Right kidney (tissue), 1 donor: ENCODE results near the gene LTBR.

ENCODE experiments used
- DNase-seq: peaks from one replicate; pipeline ENCODE4 v3.0.0-alpha.2; 2016

Gene LTBR

GRCh38 chr12:6345319-6346091 is 38.5 kb upstream of the LTBR start:
- DNase-seq = no peak

- no peak for DNase-seq
These were observed 37.6 kb upstream of the LTBR start for GRCh38 chr12:6346235-6346832.

GRCh38 chr12:6346942-6347341 is 37.0 kb upstream of the LTBR start:
- no peak for DNase-seq

- DNase-seq = no peak
These were observed 36.3 kb upstream of the LTBR start for GRCh38 chr12:6347367-6348338.

- no peak for DNase-seq
These were observed 32.3 kb upstream of the LTBR start for GRCh38 chr12:6351622-6352021.

GRCh38 chr12:6352193-6353173 is 31.5 kb upstream of the LTBR start:
- DNase-seq = no peak

GRCh38 chr12:6354495-6355393 is 29.2 kb upstream of the LTBR start:
- DNase-seq = no peak

GRCh38 chr12:6355491-6356373 is 28.2 kb upstream of the LTBR start:
- no peak for DNase-seq

- no peak for DNase-seq
These were observed 27.6 kb upstream of the LTBR start for GRCh38 chr12:6356374-6356820.

GRCh38 chr12:6358881-6359280 is 25.1 kb upstream of the LTBR start:
- DNase-seq = no peak

- no peak for DNase-seq
These were observed 23.8 kb upstream of the LTBR start for GRCh38 chr12:6360080-6360571.

- DNase-seq = no peak
These were observed 23.1 kb upstream of the LTBR start for GRCh38 chr12:6360578-6361490.

GRCh38 chr12:6361834-6362233 is 22.1 kb upstream of the LTBR start:
- DNase-seq = no peak

GRCh38 chr12:6362403-6362802 is 21.6 kb upstream of the LTBR start:
- no peak for DNase-seq

- no peak for DNase-seq
These were observed 21.0 kb upstream of the LTBR start for GRCh38 chr12:6363010-6363329.

GRCh38 chr12:6363330-6364043 is 20.5 kb upstream of the LTBR start:
- peak; percentile 85 for DNase-seq

- no peak for DNase-seq
These were observed 20.0 kb upstream of the LTBR start for GRCh38 chr12:6364044-6364374.
